HepG2 (cell line): ENCODE results near the gene UAP1L1. TPM values are rescaled to one million over a fixed set of nuclear protein-coding genes. Genes with fewer than 3 reads are reported as not detected.
A peak's percentile ranks its signal among the peaks of the same experiment; 100 is the strongest.

Experiments
- DDIT3 ChIP-seq: sonication (generic); formaldehyde crosslinking; IDR thresholded peaks from 2 replicates; pipeline ENCODE4 v1.4.0; 2020; ENCODE audit warnings: mild to moderate bottlenecking, missing genetic modification reagents
- DNMT1 ChIP-seq: sonication (generic); formaldehyde crosslinking; IDR thresholded peaks from 2 replicates; pipeline ENCODE4 v1.5.1; 2020; ENCODE audit warnings: mild to moderate bottlenecking, missing genetic modification reagents
- EP300 ChIP-seq, 3 experiments: sonication (generic) in 1 of 3; formaldehyde crosslinking in 1 of 3; IDR thresholded peaks; 2 replicates each; pipeline versions ENCODE4 v1.5.1 to v1.6.1; 2011 to 2020; ENCODE audit warnings: low read depth in 2 of 3, low read length in 2 of 3, borderline replicate concordance in 1 of 3, improper control_type of control experiment in 1 of 3, mild to moderate bottlenecking in 1 of 3, missing genetic modification reagents in 1 of 3, moderate library complexity in 1 of 3
- MTF1 ChIP-seq: sonication (generic); formaldehyde crosslinking; IDR thresholded peaks from 2 replicates; pipeline ENCODE4 v1.5.0; 2020; ENCODE audit warnings: missing genetic modification reagents
- MXD4 ChIP-seq: IDR thresholded peaks from 2 replicates; pipeline ENCODE4 v1.6.1; 2016; ENCODE audit warnings: mild to moderate bottlenecking, missing biosample characterization, missing genetic modification reagents
- NFIC ChIP-seq: IDR thresholded peaks from 2 replicates; pipeline ENCODE4 v1.6.1; 2012; ENCODE audit warnings: mild to moderate bottlenecking, low read length, inconsistent platforms
- NR2C2 ChIP-seq: sonication (generic); formaldehyde crosslinking; IDR thresholded peaks from 2 replicates; pipeline ENCODE4 v1.4.0; 2020; ENCODE audit warnings: missing genetic modification reagents, mild to moderate bottlenecking, moderate library complexity, borderline replicate concordance
- ONECUT2 ChIP-seq: sonication (generic); formaldehyde crosslinking; IDR thresholded peaks from 2 replicates; pipeline ENCODE4 v1.4.0; 2020; ENCODE audit warnings: missing genetic modification reagents
- SYNCRIP ChIP-seq: fragments of 200-400 bp; formaldehyde crosslinking; IDR thresholded peaks from 2 replicates; pipeline ENCODE4 v1.6.1; 2018; ENCODE audit warnings: mild to moderate bottlenecking, low read depth, low read length; ENCODE audit not compliant: insufficient read depth
- ZBTB21 ChIP-seq: sonication (generic); formaldehyde crosslinking; IDR thresholded peaks from 2 replicates; pipeline ENCODE4 v1.4.0; 2020; ENCODE audit warnings: missing genetic modification reagents
- ZNF34 ChIP-seq: sonication (generic); formaldehyde crosslinking; IDR thresholded peaks from 2 replicates; pipeline ENCODE4 v1.4.0; 2020; ENCODE audit warnings: mild to moderate bottlenecking, missing genetic modification reagents, borderline replicate concordance
- ZNF619 ChIP-seq: sonication (generic); formaldehyde crosslinking; IDR thresholded peaks from 2 replicates; pipeline ENCODE4 v1.4.0; 2020; ENCODE audit warnings: mild to moderate bottlenecking, missing genetic modification reagents
- polyA plus RNA-seq, 8 experiments: library from polyadenylated mRNA; depleted of rRNA in 3 of 8; stranded (reverse) in 7 of 8; unstranded in 1 of 8; fragments of >200 nt; fragmentation: Illumina TruSeq in 4 of 8; extraction: Trizol in 4 of 8; gene quantifications; 2 replicates each; pipeline versions ENCODE4 v1.2.1 to v1.2.3, GENCODE V29; 2011 to 2016; ENCODE audit warnings: low read depth in 4 of 8, missing spikeins in 1 of 8, mixed read lengths in 1 of 8; ENCODE audit not compliant: insufficient read depth in 1 of 8
- total RNA-seq, 5 experiments: library from RNA; depleted of rRNA; stranded (reverse); fragments of >200 nt; fragmentation: Illumina TruSeq; extraction: Trizol; gene quantifications; 2 replicates each; pipeline ENCODE4 v1.2.3, GENCODE V29; 2016; ENCODE audit warnings: low read depth in 1 of 5
- TF ChIP-seq, protein P1 (sequence below): sonication (generic); formaldehyde crosslinking; IDR thresholded peaks from 2 replicates; pipeline ENCODE4 v1.4.0; 2020; ENCODE audit warnings: low read depth, missing genetic modification reagents
- TF ChIP-seq, protein P2 (sequence below): IDR thresholded peaks from 2 replicates; pipeline ENCODE4 v1.6.1; 2016

Gene UAP1L1
- total and polyA plus RNA-seq, 2 of the 13 experiments (the other 11 are each of a cell fraction or from before 2014, with no cell fraction given): 5.4 to 6.4 TPM

- TF ChIP-seq, protein P1, sequence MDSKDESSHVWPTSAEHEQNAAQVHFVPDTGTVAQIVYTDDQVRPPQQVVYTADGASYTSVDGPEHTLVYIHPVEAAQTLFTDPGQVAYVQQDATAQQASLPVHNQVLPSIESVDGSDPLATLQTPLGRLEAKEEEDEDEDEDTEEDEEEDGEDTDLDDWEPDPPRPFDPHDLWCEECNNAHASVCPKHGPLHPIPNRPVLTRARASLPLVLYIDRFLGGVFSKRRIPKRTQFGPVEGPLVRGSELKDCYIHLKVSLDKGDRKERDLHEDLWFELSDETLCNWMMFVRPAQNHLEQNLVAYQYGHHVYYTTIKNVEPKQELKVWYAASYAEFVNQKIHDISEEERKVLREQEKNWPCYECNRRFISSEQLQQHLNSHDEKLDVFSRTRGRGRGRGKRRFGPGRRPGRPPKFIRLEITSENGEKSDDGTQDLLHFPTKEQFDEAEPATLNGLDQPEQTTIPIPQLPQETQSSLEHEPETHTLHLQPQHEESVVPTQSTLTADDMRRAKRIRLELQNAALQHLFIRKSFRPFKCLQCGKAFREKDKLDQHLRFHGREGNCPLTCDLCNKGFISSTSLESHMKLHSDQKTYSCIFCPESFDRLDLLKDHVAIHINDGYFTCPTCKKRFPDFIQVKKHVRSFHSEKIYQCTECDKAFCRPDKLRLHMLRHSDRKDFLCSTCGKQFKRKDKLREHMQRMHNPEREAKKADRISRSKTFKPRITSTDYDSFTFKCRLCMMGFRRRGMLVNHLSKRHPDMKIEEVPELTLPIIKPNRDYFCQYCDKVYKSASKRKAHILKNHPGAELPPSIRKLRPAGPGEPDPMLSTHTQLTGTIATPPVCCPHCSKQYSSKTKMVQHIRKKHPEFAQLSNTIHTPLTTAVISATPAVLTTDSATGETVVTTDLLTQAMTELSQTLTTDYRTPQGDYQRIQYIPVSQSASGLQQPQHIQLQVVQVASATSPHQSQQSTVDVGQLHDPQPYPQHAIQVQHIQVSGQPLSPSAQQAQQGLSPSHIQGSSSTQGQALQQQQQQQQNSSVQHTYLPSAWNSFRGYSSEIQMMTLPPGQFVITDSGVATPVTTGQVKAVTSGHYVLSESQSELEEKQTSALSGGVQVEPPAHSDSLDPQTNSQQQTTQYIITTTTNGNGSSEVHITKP (CRISPR knock-in tag): 0 out of 2 replicates have a peak, but pooled peaks have one; percentile 10
- TF ChIP-seq, protein P2, sequence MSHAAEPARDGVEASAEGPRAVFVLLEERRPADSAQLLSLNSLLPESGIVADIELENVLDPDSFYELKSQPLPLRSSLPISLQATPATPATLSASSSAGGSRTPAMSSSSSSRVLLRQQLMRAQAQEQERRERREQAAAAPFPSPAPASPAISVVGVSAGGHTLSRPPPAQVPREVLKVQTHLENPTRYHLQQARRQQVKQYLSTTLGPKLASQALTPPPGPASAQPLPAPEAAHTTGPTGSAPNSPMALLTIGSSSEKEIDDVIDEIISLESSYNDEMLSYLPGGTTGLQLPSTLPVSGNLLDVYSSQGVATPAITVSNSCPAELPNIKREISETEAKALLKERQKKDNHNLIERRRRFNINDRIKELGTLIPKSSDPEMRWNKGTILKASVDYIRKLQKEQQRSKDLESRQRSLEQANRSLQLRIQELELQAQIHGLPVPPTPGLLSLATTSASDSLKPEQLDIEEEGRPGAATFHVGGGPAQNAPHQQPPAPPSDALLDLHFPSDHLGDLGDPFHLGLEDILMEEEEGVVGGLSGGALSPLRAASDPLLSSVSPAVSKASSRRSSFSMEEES (CRISPR knock-in tag): peak; percentile 59
- no peak for TF ChIP-seq EP300 (IDR thresholded peaks at IDR 0.05; ENCODE audit: low read depth in 2 of 2, low read length in 2 of 2)
- TF ChIP-seq EP300 (CRISPR knock-in tag; IDR thresholded peaks at IDR 0.05; ENCODE audit: borderline replicate concordance): no peak
- peak; percentile 99 for TF ChIP-seq MXD4
- no peak for TF ChIP-seq SYNCRIP
- TF ChIP-seq ZNF619 (CRISPR knock-in tag): no peak; the same call in 1 of the 2 replicates
- peak; percentile 50; the same call in 1 of the 2 replicates for TF ChIP-seq NR2C2
- no peak for TF ChIP-seq DNMT1 (CRISPR knock-in tag)
- TF ChIP-seq MTF1 (CRISPR knock-in tag): no peak
- TF ChIP-seq ONECUT2 (CRISPR knock-in tag): no peak
- no peak for TF ChIP-seq NFIC
- peak; percentile 28; the same call in 1 of the 2 replicates for TF ChIP-seq ZBTB21 (CRISPR knock-in tag)
- no peak for TF ChIP-seq ZNF34 (CRISPR knock-in tag)
- TF ChIP-seq DDIT3 (CRISPR knock-in tag): no peak
Observed at GRCh38 chr9:137086531-137087408, 9.5 kb downstream of the UAP1L1 start, which contains the start of gene MAN1B1 (continued).
